Loucy (cell line): Measurements from ENCODE around the gene TRANK1.

ENCODE experiments used
- H2AFZ ChIP-seq: fragments of 200-600 bp; sonication (generic); 2 replicates; pipeline ENCODE4 v1.6.0; 2016; ENCODE audit warnings: antibody characterized with exemption, mild to moderate bottlenecking, low read length, moderate library complexity
- H3F3A ChIP-seq: fragments of 200-600 bp; 2 replicates; pipeline ENCODE4 v1.6.0; 2016; ENCODE audit warnings: antibody characterized with exemption, low read depth, mild to moderate bottlenecking
- H3K27me3 ChIP-seq: fragments of 200-600 bp; sonication (generic); 2 replicates; pipeline ENCODE4 v1.6.1; 2014; ENCODE audit warnings: low read length, mild to moderate bottlenecking; ENCODE audit not compliant: insufficient read depth, poor library complexity, severe bottlenecking
- H3K36me3 ChIP-seq: fragments of 200-600 bp; sonication (generic); 2 replicates; pipeline ENCODE4 v1.6.1; 2016; ENCODE audit warnings: low read length; ENCODE audit not compliant: insufficient read depth
- H3K4me1 ChIP-seq: fragments of 200-600 bp; sonication (generic); 2 replicates; pipeline ENCODE4 v1.5.1; 2014; ENCODE audit warnings: low read length, mild to moderate bottlenecking; ENCODE audit not compliant: insufficient read depth, poor library complexity, severe bottlenecking
- H3K4me2 ChIP-seq: fragments of 200-600 bp; sonication (generic); 2 replicates; pipeline ENCODE4 v1.6.0; 2014; ENCODE audit warnings: antibody characterized with exemption, low read length, low read depth, mild to moderate bottlenecking; ENCODE audit not compliant: poor library complexity, severe bottlenecking
- H3K4me3 ChIP-seq: fragments of 200-600 bp; sonication (generic); 2 replicates; pipeline ENCODE4 v1.5.1; 2014; ENCODE audit warnings: low read length, mild to moderate bottlenecking, mixed read lengths; ENCODE audit not compliant: poor library complexity, severe bottlenecking
- H3K79me2 ChIP-seq: fragments of 200-600 bp; sonication (generic); 2 replicates; pipeline ENCODE4 v1.6.1; 2014; ENCODE audit warnings: low read length; ENCODE audit not compliant: insufficient read depth
- H3K9ac ChIP-seq: fragments of 200-600 bp; sonication (generic); 2 replicates; pipeline ENCODE4 v1.6.0; 2014; ENCODE audit warnings: mild to moderate bottlenecking, low read depth, low read length, moderate library complexity; ENCODE audit not compliant: poor library complexity, severe bottlenecking
- H3K9me2 ChIP-seq: fragments of 200-600 bp; sonication (generic); replicated peaks from 2 replicates; pipeline ENCODE4 v1.6.1; 2016; ENCODE audit warnings: low read depth, low read length, mixed read lengths
- H3K9me3 ChIP-seq: fragments of 200-600 bp; sonication (generic); 2 replicates; pipeline ENCODE4 v1.6.1; 2014; ENCODE audit warnings: mild to moderate bottlenecking, antibody characterized with exemption, low read length, low read depth; ENCODE audit not compliant: insufficient read depth
- H4K20me1 ChIP-seq: fragments of 200-600 bp; sonication (generic); 2 replicates; pipeline ENCODE4 v1.6.0; 2014; ENCODE audit warnings: antibody characterized with exemption, low read length, mild to moderate bottlenecking; ENCODE audit not compliant: insufficient read depth, poor library complexity, severe bottlenecking
- EZH2phosphoT487 ChIP-seq: fragments of 200-600 bp; IDR thresholded peaks from 2 replicates; pipeline ENCODE4 v1.6.1; 2018; ENCODE audit warnings: antibody characterized with exemption, mild to moderate bottlenecking, moderate library complexity, borderline replicate concordance
- TF ChIP-seq, protein P1 (sequence below): fragments of 200-600 bp; sonication (generic); conservative IDR thresholded peaks from 2 replicates; pipeline ENCODE4 v1.5.1; 2014; ENCODE audit warnings: mild to moderate bottlenecking, antibody characterized with exemption, low read length

TRANK1 gene

DNA sequence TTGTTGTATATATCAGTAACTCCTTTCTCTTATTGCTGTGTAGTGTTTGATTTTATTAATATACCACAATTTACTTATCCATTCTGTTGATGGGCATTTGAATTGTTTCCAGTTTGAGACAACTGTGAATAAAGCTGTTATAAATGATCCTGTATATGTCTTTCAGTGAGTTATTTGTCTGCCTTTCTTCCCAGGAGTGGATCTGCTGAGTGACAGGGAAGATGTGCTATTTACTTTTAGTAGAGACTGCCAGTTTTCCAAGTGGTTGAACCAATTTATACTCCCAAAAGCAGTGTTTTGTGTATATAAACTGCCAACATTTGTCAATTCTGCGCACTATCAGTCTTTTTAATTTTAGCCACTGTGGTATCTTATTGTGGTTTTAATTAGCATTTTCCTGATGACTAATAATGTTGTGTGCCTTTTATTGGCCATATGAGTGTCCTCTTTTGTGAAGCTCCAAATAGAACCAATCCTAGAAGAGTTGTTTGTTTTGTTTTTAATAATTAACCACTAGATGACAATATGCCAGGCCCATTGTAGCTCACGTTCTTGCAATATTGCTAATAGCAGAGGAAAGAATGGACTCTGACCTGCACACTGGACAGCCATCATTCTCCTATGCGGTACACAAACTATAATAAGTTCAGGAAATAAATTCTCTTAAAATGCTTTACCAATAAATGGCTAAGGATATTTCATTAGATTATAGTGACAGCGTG lies 25.3 kb downstream of the TRANK1 start:
- no peak for TF ChIP-seq EZH2phosphoT487
- TF ChIP-seq, protein P1, sequence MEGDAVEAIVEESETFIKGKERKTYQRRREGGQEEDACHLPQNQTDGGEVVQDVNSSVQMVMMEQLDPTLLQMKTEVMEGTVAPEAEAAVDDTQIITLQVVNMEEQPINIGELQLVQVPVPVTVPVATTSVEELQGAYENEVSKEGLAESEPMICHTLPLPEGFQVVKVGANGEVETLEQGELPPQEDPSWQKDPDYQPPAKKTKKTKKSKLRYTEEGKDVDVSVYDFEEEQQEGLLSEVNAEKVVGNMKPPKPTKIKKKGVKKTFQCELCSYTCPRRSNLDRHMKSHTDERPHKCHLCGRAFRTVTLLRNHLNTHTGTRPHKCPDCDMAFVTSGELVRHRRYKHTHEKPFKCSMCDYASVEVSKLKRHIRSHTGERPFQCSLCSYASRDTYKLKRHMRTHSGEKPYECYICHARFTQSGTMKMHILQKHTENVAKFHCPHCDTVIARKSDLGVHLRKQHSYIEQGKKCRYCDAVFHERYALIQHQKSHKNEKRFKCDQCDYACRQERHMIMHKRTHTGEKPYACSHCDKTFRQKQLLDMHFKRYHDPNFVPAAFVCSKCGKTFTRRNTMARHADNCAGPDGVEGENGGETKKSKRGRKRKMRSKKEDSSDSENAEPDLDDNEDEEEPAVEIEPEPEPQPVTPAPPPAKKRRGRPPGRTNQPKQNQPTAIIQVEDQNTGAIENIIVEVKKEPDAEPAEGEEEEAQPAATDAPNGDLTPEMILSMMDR: no peak
- no peak overlapping the region for H3K9ac ChIP-seq

DNA sequence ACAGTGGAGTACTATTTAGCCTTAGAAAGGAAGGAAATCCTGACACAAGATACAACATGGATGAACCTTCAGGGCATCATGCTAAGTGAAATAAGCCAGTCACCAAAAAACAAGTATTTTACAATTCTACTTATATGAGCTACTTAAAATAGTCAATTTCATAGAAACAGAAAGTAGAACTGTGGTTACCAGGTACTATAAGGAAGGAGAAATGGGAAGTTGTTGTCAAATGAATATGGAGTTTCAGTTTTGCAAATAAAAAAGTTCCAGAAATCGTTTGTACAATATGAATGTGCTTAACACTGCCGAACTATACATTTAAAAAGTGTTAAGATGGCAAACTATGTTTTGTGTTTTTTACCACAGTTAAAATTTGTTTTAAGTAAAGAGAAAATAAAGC lies 26.8 kb downstream of the TRANK1 start:
- no peaks in the 10 kb centered on the region for H3K9me2 ChIP-seq
- no peaks in the 10 kb centered on the region for H4K20me1 ChIP-seq
- H3K36me3 ChIP-seq: no peaks in the 10 kb centered on the region
- peak overlapping the region; percentile 1; the same call in 1 of the 2 replicates for H2AFZ ChIP-seq
- H3K9me3 ChIP-seq: peaks cover 7% of the 10 kb centered on the region; the same call in 1 of the 2 replicates
- H3K4me1 ChIP-seq: peaks cover 22% of the 10 kb centered on the region
- H3K4me3 ChIP-seq: no peak overlapping the region
- H3K4me2 ChIP-seq: no peak overlapping the region
- no peaks in the 10 kb centered on the region; the same call in 1 of the 2 replicates for H3F3A ChIP-seq
- H3K79me2 ChIP-seq: no peaks in the 10 kb centered on the region
- no peaks in the 10 kb centered on the region for H3K27me3 ChIP-seq
- TF ChIP-seq EZH2phosphoT487: no peak
- TF ChIP-seq, protein P1: no peak
- no peak overlapping the region for H3K9ac ChIP-seq

More for the DNA sequence above, 25.3 kb downstream of the TRANK1 start:
- no peaks in the 10 kb centered on the region for H3K36me3 ChIP-seq
- H4K20me1 ChIP-seq: no peaks in the 10 kb centered on the region
- no peaks in the 10 kb centered on the region for H3K79me2 ChIP-seq
- H3K4me2 ChIP-seq: no peak overlapping the region
- no peak overlapping the region for H3K4me3 ChIP-seq
- no peaks in the 10 kb centered on the region for H3K9me2 ChIP-seq
- H2AFZ ChIP-seq: no peak overlapping the region
- H3K4me1 ChIP-seq: peaks cover 30% of the 10 kb centered on the region
- no peaks in the 10 kb centered on the region; the same call in 1 of the 2 replicates for H3F3A ChIP-seq
- H3K27me3 ChIP-seq: no peaks in the 10 kb centered on the region
- H3K9me3 ChIP-seq: peaks cover 7% of the 10 kb centered on the region; the same call in 1 of the 2 replicates

DNA sequence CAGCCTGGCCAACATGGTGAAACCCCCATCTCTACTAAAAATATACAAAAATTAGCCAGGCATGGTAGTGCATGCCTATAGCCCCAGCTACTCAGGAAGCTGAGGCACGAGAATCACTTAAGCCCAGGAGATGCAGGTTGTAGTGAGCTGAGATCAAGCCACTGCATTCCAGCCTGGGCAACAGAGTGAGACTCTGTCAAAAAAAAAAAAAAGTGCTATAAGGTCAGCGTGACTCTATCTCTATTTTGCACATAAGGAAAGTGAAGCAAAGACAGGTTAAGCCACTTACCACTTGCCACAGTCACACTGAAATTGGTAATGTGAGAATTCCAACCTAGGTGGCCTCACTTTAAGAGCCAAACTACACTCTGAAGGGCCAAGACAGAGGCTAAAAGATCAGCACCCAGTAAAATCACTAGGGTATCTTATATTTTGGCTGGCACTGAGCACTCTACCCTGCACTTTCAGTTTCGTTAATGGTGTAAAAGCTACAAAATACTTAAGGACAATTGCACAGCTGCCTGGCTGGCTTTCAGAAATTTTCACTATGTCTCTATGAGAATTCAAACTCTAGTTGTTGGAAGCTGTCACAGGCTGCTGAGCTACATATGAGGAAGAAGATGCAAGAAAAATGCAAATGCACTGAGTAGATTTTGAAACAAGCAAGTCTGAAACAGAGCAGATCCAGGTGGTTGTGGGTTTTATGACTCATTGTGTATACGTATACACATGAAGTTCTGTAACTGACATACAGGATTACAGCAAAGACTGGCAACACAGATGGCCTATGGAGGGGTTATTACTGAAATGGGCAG lies 32.7 kb downstream of the TRANK1 start:
- Histone ChIP-seq H3K27me3 (no peaks in the 10 kb centered on the region), H2AFZ (peak overlapping the region; percentile 59), H3F3A (no peaks in the 10 kb centered on the region), H3K4me2 (peak overlapping the region; percentile 61), H3K4me1 (peaks cover 35% of the 10 kb centered on the region), H3K79me2 (no peaks in the 10 kb centered on the region), H3K9me2 (no peaks in the 10 kb centered on the region), H3K36me3 (no peaks in the 10 kb centered on the region), H3K9me3 (no peaks in the 10 kb centered on the region), H4K20me1 (no peaks in the 10 kb centered on the region), H3K9ac (peak overlapping the region; percentile 57), H3K4me3 (peak overlapping the region; percentile 63)
- TF ChIP-seq EZH2phosphoT487: no peak
- TF ChIP-seq, protein P1: no peak
